Left renal cortex interstitium (tissue), 4 donors: Measurements from ENCODE around the gene AP4E1. TPM values are rescaled to one million over a fixed set of nuclear protein-coding genes. Genes with fewer than 3 reads are reported as not detected.
"Not testable (repeated sequence)": the region's sequence is repeated elsewhere in the genome, so short reads cannot be mapped to it uniquely, and the experiment has no call there.

Experiments
- DNase-seq, 4 donors: peaks; one replicate each; pipeline ENCODE4 v3.0.0-alpha.2; 2013; ENCODE audit warnings: low read depth in 4 of 4, low spot score in 2 of 4, missing footprints in 1 of 4
- polyA plus RNA-seq, 4 donors: library from polyadenylated mRNA; unstranded; fragments of 120-200 nt; gene quantifications; one replicate each; pipeline ENCODE4 v1.2.1, GENCODE V29; 2013; ENCODE audit not compliant: insufficient read length in 4 of 4

Gene AP4E1
- polyA plus RNA-seq = 10 to 100 TPM in 1 of 4 donors, 1 to 10 TPM in 3; 8.1 to 10.5 (median 8.4) TPM

DNA sequence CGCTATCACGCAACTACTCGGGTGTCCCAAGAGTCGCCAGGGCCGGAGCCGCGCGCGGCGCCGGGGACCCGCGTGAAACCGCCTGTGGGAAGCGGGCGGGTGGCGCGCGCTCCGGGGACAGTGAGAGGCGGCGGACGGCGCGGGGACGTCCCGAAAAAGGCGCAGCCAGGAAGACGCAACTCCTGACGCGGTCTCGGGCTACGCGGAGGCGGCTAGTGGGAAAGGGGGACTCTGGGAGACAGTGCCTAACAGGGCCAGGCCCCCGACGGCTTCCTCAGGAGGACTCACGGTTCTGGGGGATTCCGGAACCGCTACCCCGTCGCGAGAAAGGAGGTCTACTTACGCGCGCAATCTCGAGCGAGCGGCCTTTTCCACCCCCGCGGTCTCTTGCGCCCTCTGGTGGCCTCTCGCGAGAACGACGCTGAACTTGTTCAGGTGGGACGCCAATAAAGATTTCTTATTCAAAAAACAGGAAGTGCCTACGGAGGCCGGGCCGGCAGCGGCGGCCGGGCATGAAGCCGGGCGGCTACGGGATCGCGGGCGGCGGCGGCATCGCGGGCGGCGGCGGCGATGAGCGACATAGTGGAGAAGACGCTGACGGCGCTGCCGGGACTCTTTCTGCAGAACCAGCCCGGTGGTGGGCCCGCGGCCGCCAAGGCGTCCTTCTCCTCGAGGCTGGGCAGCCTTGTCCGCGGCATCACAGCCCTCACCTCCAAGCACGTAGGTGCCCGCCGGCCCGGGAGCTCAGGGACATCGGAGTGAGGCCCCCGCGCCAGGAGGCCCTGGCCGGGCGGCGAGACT is at the start of gene AP4E1:
TSS of gene AP4E1 (plus strand) at position 475 of the 801 bp plus-strand sequence. CDS start at position 571, 96 bp downstream.
- DNase-seq = peak; percentile 88 to 93 (median 91)

- DNase-seq = no peak
Measured at GRCh38 chr15:50860824-50861223, 47.7 kb upstream of the AP4E1 start.

DNA sequence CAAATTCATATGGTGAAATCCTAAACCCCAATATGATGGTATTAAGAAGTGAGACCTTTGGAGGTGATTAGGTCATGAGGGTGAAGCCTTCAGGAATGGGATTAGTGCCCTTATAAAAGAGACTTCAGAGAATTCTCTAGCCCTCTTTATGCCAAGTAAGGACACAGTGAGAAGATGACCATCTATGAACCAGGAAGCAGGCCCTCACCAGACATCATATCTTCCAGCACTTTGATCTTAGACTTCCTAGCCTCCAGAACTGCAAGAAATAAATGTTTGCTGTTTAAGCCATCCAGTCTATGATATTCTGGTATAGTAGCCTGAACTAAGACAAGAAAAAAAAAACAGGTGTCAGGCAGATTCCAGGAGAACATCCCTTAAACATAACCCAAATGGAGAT is 45.9 kb upstream of the AP4E1 start:
- DNase-seq = no peak

DNA sequence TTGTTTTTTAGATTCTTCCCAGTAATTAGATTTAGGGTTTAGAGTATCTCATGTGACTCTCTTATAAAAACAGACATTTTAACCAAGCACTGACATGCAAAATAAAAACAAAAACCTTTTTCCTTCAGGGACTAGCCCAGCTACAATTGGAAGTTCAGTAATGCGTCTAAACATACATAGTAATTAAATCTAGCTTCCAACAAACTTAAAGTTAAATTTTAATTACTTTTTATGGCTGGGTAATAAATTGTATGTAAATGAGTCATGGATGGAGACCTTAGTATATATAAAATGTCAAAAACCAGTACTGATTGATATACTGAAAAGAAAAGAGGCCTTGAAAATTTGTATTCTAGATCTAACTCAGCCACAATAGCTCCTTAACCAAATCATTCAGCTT is 43.6 kb upstream of the AP4E1 start:
- DNase-seq = no peak

GRCh38 chr15:50865515-50866353 is 42.7 kb upstream of the AP4E1 start:
- no peak for DNase-seq

GRCh38 chr15:50871832-50872231 is 36.7 kb upstream of the AP4E1 start:
- DNase-seq = no peak

DNA sequence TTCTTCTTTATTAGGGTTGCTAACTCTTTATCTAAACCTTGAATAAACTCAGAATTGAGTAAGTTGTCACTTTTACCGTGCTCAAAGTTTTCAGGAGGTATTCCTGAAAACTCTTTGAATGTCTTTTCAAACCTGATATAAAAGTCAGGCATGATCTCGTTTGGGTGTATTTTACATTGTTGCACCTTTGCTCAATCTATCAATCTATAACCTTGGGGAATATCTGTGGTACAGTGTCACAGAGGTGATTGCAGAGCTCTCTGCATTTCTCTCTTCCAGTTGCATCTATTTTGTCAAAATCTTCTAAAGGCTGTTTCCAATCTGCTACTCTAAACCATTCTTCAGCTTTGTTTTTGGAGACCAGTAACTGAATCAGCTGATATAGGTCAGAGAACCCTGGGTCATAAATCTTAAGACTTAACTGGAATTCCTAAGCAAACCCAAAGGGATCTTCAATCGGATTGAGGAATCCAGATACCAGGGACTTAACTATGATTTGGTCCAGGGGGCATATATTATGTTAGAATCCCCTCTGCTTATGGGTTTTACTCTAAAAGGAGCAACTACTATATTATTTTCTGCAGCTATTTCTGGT is 35.6 kb upstream of the AP4E1 start:
- no peak for DNase-seq

DNA sequence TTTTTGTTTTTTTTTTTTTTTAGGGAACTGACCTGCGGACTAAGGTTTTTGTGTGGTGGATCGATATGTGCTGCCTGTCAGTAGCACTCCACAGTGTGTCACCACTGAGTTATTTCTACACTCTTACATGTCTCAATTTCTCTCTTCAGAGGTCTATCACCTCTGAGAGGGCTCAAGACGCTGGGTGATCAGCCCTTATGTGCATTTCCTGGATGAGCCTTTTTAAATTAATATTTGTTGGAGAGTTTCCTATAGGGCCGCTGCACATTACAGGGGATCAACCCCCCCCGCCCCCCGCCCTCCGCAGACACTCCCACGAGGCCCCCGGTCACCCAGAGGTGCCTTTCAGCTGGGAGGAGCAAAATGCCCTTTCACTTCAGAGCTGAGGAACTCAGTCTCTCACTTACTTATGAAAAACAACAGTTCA is 34.5 kb upstream of the AP4E1 start:
- DNase-seq = no peak

- not testable (repeated sequence) for DNase-seq
Measured at GRCh38 chr15:50875238-50875637, 33.2 kb upstream of the AP4E1 start.

DNA sequence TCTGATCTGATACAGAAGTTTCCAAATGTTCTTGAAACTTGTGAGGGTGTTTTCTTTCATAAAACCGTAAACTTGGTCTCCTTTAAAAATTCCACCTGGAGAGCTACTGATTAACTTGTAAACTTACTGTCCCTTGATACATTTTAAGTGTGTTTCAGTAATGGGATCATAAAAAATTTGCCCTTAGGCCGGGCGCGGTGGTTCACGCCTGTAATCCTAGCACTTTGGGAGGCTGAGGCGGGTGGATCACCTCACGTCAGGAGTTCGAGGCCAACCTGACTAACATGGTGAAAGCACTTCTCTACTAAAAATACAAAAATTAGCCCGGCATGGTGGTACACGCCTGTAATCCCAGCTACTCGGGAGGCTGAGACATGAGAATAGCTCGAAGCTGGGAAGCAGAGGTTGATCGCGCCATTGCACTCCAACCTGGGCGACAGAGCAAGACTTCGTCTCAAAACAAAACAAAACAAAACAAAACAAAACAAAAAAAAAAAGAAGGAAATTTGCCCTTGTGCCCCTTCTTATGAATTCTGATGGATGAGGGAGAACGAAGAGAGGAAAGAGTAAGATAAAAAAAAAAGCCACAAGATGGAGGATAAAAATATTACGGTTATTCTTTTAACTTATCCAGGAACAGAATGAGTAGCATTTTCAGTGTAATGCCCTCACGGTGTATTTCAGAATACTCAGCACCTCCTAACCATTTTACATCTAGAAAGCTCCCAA is 32.1 kb upstream of the AP4E1 start:
- no peak for DNase-seq

DNA sequence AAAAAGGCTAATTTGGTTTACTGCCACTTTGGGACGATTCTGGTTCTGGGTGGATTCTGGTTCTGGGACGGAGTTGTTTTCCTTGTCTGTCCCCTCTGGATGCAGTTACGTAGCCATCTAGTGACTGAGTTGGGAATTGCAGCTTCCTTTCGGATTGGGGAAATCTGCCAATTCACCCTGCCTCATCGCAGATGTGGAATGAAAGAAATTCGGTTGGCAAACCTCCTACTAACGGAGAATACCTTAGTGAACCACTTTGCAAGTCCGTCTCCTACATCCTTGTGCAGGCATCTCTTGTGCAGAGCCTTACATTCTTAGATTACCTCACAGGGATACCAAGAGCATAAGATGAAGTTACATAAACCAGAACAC is 31.5 kb upstream of the AP4E1 start:
- DNase-seq = peak; percentile 65 to 85 (median 78)

GRCh38 chr15:50879016-50879617 is 29.4 kb upstream of the AP4E1 start:
- DNase-seq = no peak

DNA sequence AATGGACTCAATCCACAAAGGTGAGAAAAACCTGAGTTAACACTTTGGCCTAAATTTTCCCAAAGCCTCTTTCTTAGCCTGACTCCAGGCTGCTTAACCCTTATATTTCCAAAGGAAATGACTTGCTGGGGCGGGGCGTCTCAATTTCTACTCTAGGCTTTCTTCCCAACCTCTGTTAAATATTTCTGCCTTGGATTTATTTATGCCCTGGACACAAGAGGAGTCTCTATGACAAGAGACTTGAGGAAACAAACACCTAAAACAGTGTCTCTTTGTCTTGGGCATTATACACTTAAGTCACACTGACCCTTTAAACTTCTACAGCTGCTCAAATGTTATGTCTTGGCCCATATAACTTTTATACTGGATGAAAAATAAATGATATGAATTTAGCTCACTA is 28.3 kb upstream of the AP4E1 start:
- no peak for DNase-seq

GRCh38 chr15:50880651-50881114 is 27.8 kb upstream of the AP4E1 start:
- DNase-seq = no peak

DNA sequence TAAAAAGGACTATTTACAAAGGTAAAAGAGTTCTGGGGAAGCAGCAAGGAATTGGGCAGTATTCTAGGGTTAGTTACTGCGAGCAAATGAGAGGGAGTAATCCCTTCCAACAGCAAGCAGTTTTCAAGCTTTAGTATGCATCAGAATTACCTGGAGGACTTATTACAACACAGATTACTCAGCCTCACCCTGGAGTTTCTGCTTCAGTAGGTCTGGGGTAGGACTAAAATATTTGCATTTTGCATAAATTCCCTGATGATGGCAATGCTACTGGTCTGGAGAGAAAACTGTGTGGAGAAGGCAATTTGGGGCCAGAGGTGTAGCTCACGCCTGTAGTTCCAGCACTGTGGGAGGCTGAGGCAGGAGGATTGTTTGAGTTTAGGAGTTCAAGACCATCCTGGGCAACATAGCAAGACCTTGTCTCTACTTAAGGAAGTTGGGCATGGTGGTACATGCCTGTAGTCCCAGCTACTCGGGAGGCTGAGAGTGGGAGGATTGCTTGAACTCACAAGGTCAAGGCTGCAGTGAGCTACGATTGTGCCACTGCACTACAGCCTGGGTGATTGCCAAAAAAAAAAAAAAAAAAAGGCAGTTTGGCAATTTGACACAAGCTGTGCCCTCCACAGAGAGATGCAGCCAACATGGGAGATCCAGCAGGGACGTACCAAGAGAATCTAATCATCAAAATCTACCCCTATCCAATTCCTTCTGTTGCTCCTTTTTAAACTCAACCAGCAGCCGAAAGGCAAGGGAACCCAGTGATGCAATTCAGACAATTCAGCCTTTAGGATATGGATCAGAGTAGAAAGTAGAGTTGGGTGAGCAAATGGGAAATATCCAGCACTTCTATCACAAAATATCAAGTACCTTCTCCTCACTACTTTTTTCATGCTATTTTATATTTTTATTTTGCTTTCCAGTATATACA is 27.1 kb upstream of the AP4E1 start:
- DNase-seq = no peak

- no peak for DNase-seq
Measured at GRCh38 chr15:50883903-50884302, 24.6 kb upstream of the AP4E1 start.

- no peak for DNase-seq
Measured at GRCh38 chr15:50884540-50884939, 23.9 kb upstream of the AP4E1 start.

GRCh38 chr15:50886139-50886467 is 22.4 kb upstream of the AP4E1 start:
- DNase-seq = no peak
